HepG2 (cell line): ENCODE measurements around the gene NOC4L. TPM values are rescaled to one million over a fixed set of nuclear protein-coding genes. Genes with fewer than 3 reads are reported as not detected.

ENCODE experiments used
- ATAC-seq: fragments of 200-7000 bp; cut with Tn5 transposase; 3 replicates; pipeline ENCODE4 v1.9.1; 2020; ENCODE audit warnings: mild to moderate bottlenecking, moderate library complexity
- BruUV-seq: library from RNA; stranded (reverse); fragments of 400-500 nt; replicated peaks from 2 replicates; lab custom pipeline; 2021; lab: Mats Ljungman, UMichigan
- CTCF ChIA-PET: fragments of 300-600 bp; formaldehyde crosslinking; extraction: SDS; loops from one replicate; lab custom pipeline; 2021; ENCODE audit warnings: low total read pairs, inconsistent platforms, low intra/inter-chr PET ratio; lab: Yijun Ruan, JAX
- POLR2A ChIA-PET: fragments of 350-600 bp; sonication (Branson Sonifier 250); formaldehyde crosslinking; loops from one replicate; lab custom pipeline; 2020; ENCODE audit warnings: antibody characterized with exemption, inconsistent platforms; lab: Yijun Ruan, JAX
- DNase-seq: peaks from one replicate; pipeline ENCODE4 v3.0.0-alpha.2; 2015; ENCODE audit warnings: low spot score
- FAIRE-seq: peaks from 3 replicates; lab custom pipeline; 2011; peaks lifted over from hg19 to GRCh38; lab: Jason Lieb, UNC
- H2AFZ ChIP-seq: one replicate; pipeline ENCODE4 v1.6.1; 2011; ENCODE audit warnings: low read length, inconsistent platforms
- H3K27ac ChIP-seq: fragments of 300-600 bp; 3 replicates; pipeline ENCODE4 v1.8.0; 2011; ENCODE audit warnings: mixed run types, mild to moderate bottlenecking, mixed read lengths, low read length, inconsistent platforms; ENCODE audit not compliant: insufficient read depth; ENCODE audit errors: extremely low read length
- H3K27me3 ChIP-seq, 2 experiments: fragments of 200-600 bp in 1 of 2; 2 replicates in 1 of 2; 3 replicates in 1 of 2; pipeline versions ENCODE4 v1.6.0 to v1.8.0; 2011; ENCODE audit warnings: low read length in 2 of 2, mild to moderate bottlenecking in 2 of 2, moderate library complexity in 2 of 2, inconsistent platforms in 1 of 2; ENCODE audit not compliant: insufficient read depth in 2 of 2, control insufficient read depth in 1 of 2
- H3K36me3 ChIP-seq, 2 experiments: fragments of 200-600 bp in 1 of 2; replicated peaks in 1 of 2; 2 replicates in 1 of 2; 3 replicates in 1 of 2; pipeline versions ENCODE4 v1.5.1 to v1.8.0; 2011; ENCODE audit warnings: low read length in 2 of 2, inconsistent platforms in 1 of 2; ENCODE audit not compliant: insufficient read depth in 2 of 2, control insufficient read depth in 1 of 2
- H3K4me1 ChIP-seq: 2 replicates; pipeline ENCODE4 v1.5.1; 2012; ENCODE audit warnings: low read length, inconsistent platforms; ENCODE audit not compliant: insufficient read depth
- H3K4me2 ChIP-seq: 2 replicates; pipeline ENCODE4 v1.6.0; 2011; ENCODE audit warnings: low read depth, low read length, inconsistent platforms
- H3K4me3 ChIP-seq, 3 experiments: fragments of 200-600 bp in 1 of 3; sonication (generic), shearing (Covaris generic) in 1 of 3; replicated peaks in 1 of 3; 2 replicates each; pipeline ENCODE4 v1.5.1; 2011 to 2016; ENCODE audit warnings: low read length in 3 of 3, inconsistent platforms in 2 of 3, low read depth in 2 of 3, mild to moderate bottlenecking in 2 of 3, control low read depth in 1 of 3, mixed read lengths in 1 of 3; ENCODE audit not compliant: insufficient read depth in 1 of 3
- H3K79me2 ChIP-seq: one replicate; pipeline ENCODE4 v1.6.1; 2011; ENCODE audit warnings: low read length, inconsistent platforms; ENCODE audit not compliant: insufficient read depth
- H3K9ac ChIP-seq: 2 replicates; pipeline ENCODE4 v1.6.0; 2011; ENCODE audit warnings: mild to moderate bottlenecking, low read depth, low read length, inconsistent platforms; ENCODE audit not compliant: insufficient read depth
- H3K9me3 ChIP-seq: 2 replicates; pipeline ENCODE4 v1.5.1; 2012; ENCODE audit warnings: mild to moderate bottlenecking, low read length
- H4K20me1 ChIP-seq: 2 replicates; pipeline ENCODE4 v1.6.0; 2011; ENCODE audit warnings: inconsistent platforms, mild to moderate bottlenecking, low read length, moderate library complexity; ENCODE audit not compliant: insufficient read depth
- CHCHD3 ChIP-seq: sonication (generic); formaldehyde crosslinking; IDR thresholded peaks from 2 replicates; pipeline ENCODE4 v1.8.0; 2022; ENCODE audit warnings: mild to moderate bottlenecking, missing genetic modification reagents, moderate library complexity
- FIP1L1 ChIP-seq: fragments of 200-400 bp; formaldehyde crosslinking; IDR thresholded peaks from 2 replicates; pipeline ENCODE4 v1.6.1; 2018; ENCODE audit warnings: low read depth, mild to moderate bottlenecking, low read length, moderate library complexity, borderline replicate concordance; ENCODE audit not compliant: insufficient read depth
- KAT2B ChIP-seq: fragments of 150-350 bp; IDR thresholded peaks from 2 replicates; pipeline ENCODE4 v1.6.1; 2014; ENCODE audit warnings: low read depth, low read length, borderline replicate concordance
- RFXAP ChIP-seq: sonication (generic); formaldehyde crosslinking; IDR thresholded peaks from 2 replicates; pipeline ENCODE4 v1.4.0; 2020; ENCODE audit warnings: missing genetic modification reagents, borderline replicate concordance
- SIX4 ChIP-seq: sonication (generic); formaldehyde crosslinking; IDR thresholded peaks from 2 replicates; pipeline ENCODE4 v1.4.0; 2020; ENCODE audit warnings: missing genetic modification reagents
- SMAD3 ChIP-seq: sonication (generic); formaldehyde crosslinking; IDR thresholded peaks from 2 replicates; pipeline ENCODE4 v1.4.0; 2020; ENCODE audit warnings: missing genetic modification reagents
- ZEB1 ChIP-seq: IDR thresholded peaks from 2 replicates; pipeline ENCODE4 v1.6.1; 2012; ENCODE audit warnings: mild to moderate bottlenecking, low read depth, inconsistent platforms; ENCODE audit not compliant: insufficient replicate concordance
- ZNF253 ChIP-seq: sonication (generic); formaldehyde crosslinking; IDR thresholded peaks from 2 replicates; pipeline ENCODE4 v1.8.0; 2022; ENCODE audit warnings: mild to moderate bottlenecking, missing genetic modification reagents, borderline replicate concordance
- ZNF331 ChIP-seq: sonication (generic); formaldehyde crosslinking; IDR thresholded peaks from 2 replicates; pipeline ENCODE4 v1.4.0; 2020; ENCODE audit warnings: missing genetic modification reagents
- ZNF589 ChIP-seq: sonication (generic); formaldehyde crosslinking; conservative IDR thresholded peaks from 2 replicates; pipeline ENCODE4 v1.8.0; 2022; ENCODE audit warnings: mild to moderate bottlenecking, moderate library complexity, missing genetic modification reagents
- WGBS: methylation state at CpG from one replicate; pipeline ENCODE4 v1.1.6; 2017; ENCODE audit warnings: low lambda C conversion rate; 5-methylcytosine and 5-hydroxymethylcytosine counted together
- in situ Hi-C: cut with HindIII; loops from 2 replicates; pipeline ENCODE4 v1.10.0; 2017; ENCODE audit warnings: low pct_unique_long_range_greater_than_20kb; ENCODE audit not compliant: extremely low pct_ligation_motif_present
- intact Hi-C: fragments of 100-400 bp; cut with micrococcal nuclease; formaldehyde crosslinking; loops from one replicate; pipeline ENCODE4 v1.10.0; 2022; ENCODE audit not compliant: unreplicated experiment
- polyA plus RNA-seq, 8 experiments: library from polyadenylated mRNA; depleted of rRNA in 3 of 8; stranded (reverse) in 7 of 8; unstranded in 1 of 8; fragments of >200 nt; fragmentation: Illumina TruSeq in 4 of 8; extraction: Trizol in 4 of 8; gene quantifications; 2 replicates each; pipeline versions ENCODE4 v1.2.1 to v1.2.3, GENCODE V29; 2011 to 2016; ENCODE audit warnings: low read depth in 4 of 8, missing spikeins in 1 of 8, mixed read lengths in 1 of 8; ENCODE audit not compliant: insufficient read depth in 1 of 8
- total RNA-seq, 5 experiments: library from RNA; depleted of rRNA; stranded (reverse); fragments of >200 nt; fragmentation: Illumina TruSeq; extraction: Trizol; gene quantifications; 2 replicates each; pipeline ENCODE4 v1.2.3, GENCODE V29; 2016; ENCODE audit warnings: low read depth in 1 of 5
- TF ChIP-seq, protein P1 (sequence below): sonication (generic); formaldehyde crosslinking; IDR thresholded peaks from 2 replicates; pipeline ENCODE4 v1.4.0; 2020; ENCODE audit warnings: missing genetic modification reagents, borderline replicate concordance

NOC4L gene
- total and polyA plus RNA-seq, 2 of the 13 experiments (the other 11 are each of a cell fraction or from before 2014, with no cell fraction given): 4.3 to 14.6 TPM

DNA sequence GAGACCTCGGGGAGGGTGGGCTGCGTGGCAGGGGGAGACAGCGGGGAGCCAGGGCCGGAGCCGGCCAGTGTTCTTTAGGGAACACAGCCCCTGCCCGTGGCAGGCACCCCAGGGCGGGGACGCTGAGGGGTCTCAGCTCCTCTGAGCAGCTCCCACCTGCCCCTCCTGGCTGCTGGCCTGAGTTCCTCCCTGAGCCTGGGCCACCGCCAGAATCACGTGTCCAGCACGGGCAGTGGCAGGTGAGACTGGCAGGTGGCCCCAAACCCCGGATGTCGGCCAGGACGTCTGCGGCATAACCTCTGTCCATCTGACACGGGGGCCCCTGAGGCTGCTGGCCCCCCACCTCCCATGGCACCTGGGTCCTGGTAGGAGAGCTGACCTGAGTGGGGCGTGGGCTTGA, 25.1 kb downstream of the NOC4L start (continued):
- TF ChIP-seq, protein P1, sequence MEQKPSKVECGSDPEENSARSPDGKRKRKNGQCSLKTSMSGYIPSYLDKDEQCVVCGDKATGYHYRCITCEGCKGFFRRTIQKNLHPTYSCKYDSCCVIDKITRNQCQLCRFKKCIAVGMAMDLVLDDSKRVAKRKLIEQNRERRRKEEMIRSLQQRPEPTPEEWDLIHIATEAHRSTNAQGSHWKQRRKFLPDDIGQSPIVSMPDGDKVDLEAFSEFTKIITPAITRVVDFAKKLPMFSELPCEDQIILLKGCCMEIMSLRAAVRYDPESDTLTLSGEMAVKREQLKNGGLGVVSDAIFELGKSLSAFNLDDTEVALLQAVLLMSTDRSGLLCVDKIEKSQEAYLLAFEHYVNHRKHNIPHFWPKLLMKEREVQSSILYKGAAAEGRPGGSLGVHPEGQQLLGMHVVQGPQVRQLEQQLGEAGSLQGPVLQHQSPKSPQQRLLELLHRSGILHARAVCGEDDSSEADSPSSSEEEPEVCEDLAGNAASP (CRISPR knock-in tag): no peak
- TF ChIP-seq RFXAP (CRISPR knock-in tag): no peak
- TF ChIP-seq ZNF331 (CRISPR knock-in tag): no peak
- TF ChIP-seq ZNF589 (CRISPR knock-in tag): no peak
- no peak for TF ChIP-seq ZEB1
- no peak for TF ChIP-seq SMAD3

DNA sequence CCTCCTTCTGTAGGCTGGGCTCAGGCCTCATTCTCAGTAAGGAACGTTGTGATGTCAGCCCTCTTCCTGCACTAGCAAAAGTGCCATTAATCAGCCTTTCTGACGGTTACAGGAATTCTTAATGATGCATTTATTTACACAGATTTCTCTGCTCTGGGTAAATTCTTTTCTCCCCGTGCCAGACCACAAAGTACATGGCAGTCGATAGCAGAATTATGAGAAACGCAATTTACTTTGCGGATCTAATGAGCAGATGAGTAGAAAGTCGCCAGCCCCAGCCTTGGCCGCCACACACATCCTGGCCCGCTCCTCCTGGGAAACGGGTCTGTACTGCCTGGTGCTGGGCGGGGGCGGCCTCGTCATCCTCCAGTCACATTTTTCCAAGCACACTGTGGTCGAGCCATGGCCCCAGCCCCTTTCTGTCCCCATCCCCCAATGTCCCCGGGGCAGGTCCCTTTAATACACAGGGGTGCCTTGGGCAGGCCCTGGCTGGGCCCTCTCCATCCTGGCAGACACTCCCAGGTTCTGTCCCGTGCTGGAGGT, 25.9 kb downstream of the NOC4L start:
- Histone ChIP-seq H4K20me1 (peaks cover 4% of the 10 kb centered on the region; the same call in 1 of the 2 replicates), H3K36me3 (no peaks in the 10 kb centered on the region), H3K27ac (no peak overlapping the region), H3K9ac (no peak overlapping the region), H3K9me3 (no peaks in the 10 kb centered on the region), H2AFZ (no peak overlapping the region), H3K27me3 (peaks cover 17 to 64% of the 10 kb centered on the region in 2 experiments; a peak in 4 of 5 replicates), H3K79me2 (no peaks in the 10 kb centered on the region), H3K4me3 (no peak overlapping the region), H3K4me2 (no peak overlapping the region), H3K4me1 (no peaks in the 10 kb centered on the region)
- 13% methylated on average over 16 of the region's 16 CpGs for WGBS
- intact Hi-C loops (no loop called here), in situ Hi-C loops (no loop called here)
- TF ChIP-seq KAT2B (no peak), SIX4 (CRISPR knock-in tag) (no peak), ZNF253 (no peak), FIP1L1 (no peak), CHCHD3 (CRISPR knock-in tag) (no peak)
- ChIA-PET CTCF (no interaction called here), POLR2A (no interaction called here)
- no peak for DNase-seq
- BruUV-seq: no TSS peak
- no peak for FAIRE-seq
- ATAC-seq: no peak
